A549 (cell line): Measurements from ENCODE around the gene SOX12. TPM values are rescaled to one million over a fixed set of nuclear protein-coding genes. Genes with fewer than 3 reads are reported as not detected.

ENCODE experiments used
- ATAC-seq, 2 experiments: fragments of 200-7000 bp in 1 of 2; fragments of >200 bp in 1 of 2; cut with Nextera tagmentation in 1 of 2; cut with Tn5 transposase in 1 of 2; 3 replicates each; pipeline versions ENCODE4 v1.8.0 to v1.9.1; 2018 to 2020; ENCODE audit warnings: mild to moderate bottlenecking in 1 of 2, moderate library complexity in 1 of 2
- CTCF ChIA-PET: fragments of 300-600 bp; sonication (Branson Sonifier 250); formaldehyde crosslinking; extraction: SDS; loops from one replicate; lab custom pipeline; 2021; ENCODE audit warnings: antibody characterized with exemption, inconsistent platforms; lab: Yijun Ruan, JAX
- POLR2A ChIA-PET: fragments of 350-600 bp; formaldehyde crosslinking; extraction: SDS; loops from one replicate; lab custom pipeline; 2021; ENCODE audit warnings: antibody characterized with exemption, inconsistent platforms; lab: Yijun Ruan, JAX
- DNase-seq, 2 experiments: peaks; one replicate each; pipeline versions ENCODE4 v3.0.0 to v3.0.0-alpha.2; 2011 to 2016; ENCODE audit warnings: low read depth in 1 of 2, low spot score in 1 of 2
- FAIRE-seq: peaks from 2 replicates; lab custom pipeline; 2011; peaks lifted over from hg19 to GRCh38; lab: Jason Lieb, UNC
- H3K27ac ChIP-seq, 2 experiments: fragments of >200 bp; sonication (Bioruptor Twin); formaldehyde crosslinking; 3 replicates each; pipeline ENCODE4 v1.5.1; 2016 to 2017
- H3K4me1 ChIP-seq: fragments of >200 bp; sonication (Bioruptor Twin); formaldehyde crosslinking; 3 replicates; pipeline ENCODE4 v1.6.1; 2016
- H3K4me2 ChIP-seq: fragments of >200 bp; sonication (Bioruptor Twin); formaldehyde crosslinking; 3 replicates; pipeline ENCODE4 v1.6.1; 2016
- H3K4me3 ChIP-seq: fragments of >200 bp; sonication (Bioruptor Twin); formaldehyde crosslinking; 3 replicates; pipeline ENCODE4 v1.5.1; 2016
- H3K9me3 ChIP-seq: fragments of >200 bp; sonication (Bioruptor Twin); formaldehyde crosslinking; 3 replicates; pipeline ENCODE4 v1.6.1; 2016
- CTCF ChIP-seq: fragments of >200 bp; sonication (Bioruptor Twin); formaldehyde crosslinking; IDR thresholded peaks from 3 replicates; pipeline ENCODE4 v1.5.1; 2016
- EHF ChIP-seq: fragments of 250-450 bp; sonication (Bioruptor Pico); IDR thresholded peaks from 2 replicates; pipeline ENCODE4 v1.5.0; 2020; ENCODE audit warnings: mild to moderate bottlenecking
- ELK1 ChIP-seq: fragments of 150-350 bp; IDR thresholded peaks from 2 replicates; pipeline ENCODE4 v1.6.1; 2014; ENCODE audit warnings: low read depth, mild to moderate bottlenecking, low read length
- FOXS1 ChIP-seq: fragments of 250-450 bp; sonication (Bioruptor Pico); IDR thresholded peaks from 2 replicates; pipeline ENCODE4 v1.5.0; 2020; ENCODE audit warnings: mild to moderate bottlenecking, moderate library complexity
- HEYL ChIP-seq: fragments of 250-450 bp; sonication (Bioruptor Pico); IDR thresholded peaks from 2 replicates; pipeline ENCODE4 v1.8.0; 2021; ENCODE audit warnings: mild to moderate bottlenecking, moderate library complexity
- HMGXB4 ChIP-seq: fragments of 250-450 bp; sonication (Bioruptor Pico); IDR thresholded peaks from 2 replicates; pipeline ENCODE4 v1.5.0; 2021; ENCODE audit warnings: mild to moderate bottlenecking, moderate library complexity, borderline replicate concordance
- JUNB ChIP-seq: fragments of >200 bp; sonication (Bioruptor Twin); formaldehyde crosslinking; IDR thresholded peaks from 2 replicates; pipeline ENCODE4 v1.6.1; 2016
- KDM5A ChIP-seq: fragments of 200-600 bp; sonication (generic); IDR thresholded peaks from 2 replicates; pipeline ENCODE4 v1.6.1; 2016; ENCODE audit warnings: antibody characterized with exemption, mild to moderate bottlenecking
- MAZ ChIP-seq: fragments of 150-350 bp; IDR thresholded peaks from 2 replicates; pipeline ENCODE4 v1.6.1; 2014; ENCODE audit warnings: antibody characterized with exemption, low read depth, low read length, borderline replicate concordance
- NPAS2 ChIP-seq: fragments of 250-450 bp; sonication (Bioruptor Pico); IDR thresholded peaks from 2 replicates; pipeline ENCODE4 v1.8.0; 2022; ENCODE audit warnings: mild to moderate bottlenecking, moderate library complexity, borderline replicate concordance
- RAD21 ChIP-seq, 2 experiments: fragments of >200 bp in 1 of 2; sonication (Bioruptor Twin) in 1 of 2; formaldehyde crosslinking in 1 of 2; IDR thresholded peaks in 1 of 2; conservative IDR thresholded peaks in 1 of 2; 2 replicates in 1 of 2; 3 replicates in 1 of 2; pipeline ENCODE4 v1.6.1; 2012 to 2018; ENCODE audit warnings: inconsistent platforms in 1 of 2
- RCOR1 ChIP-seq: fragments of 150-350 bp; IDR thresholded peaks from 2 replicates; pipeline ENCODE4 v1.6.1; 2014; ENCODE audit warnings: antibody characterized with exemption, low read length, low read depth
- RFX5 ChIP-seq: fragments of 450-650 bp; IDR thresholded peaks from 2 replicates; pipeline ENCODE4 v1.7.1; 2014; ENCODE audit warnings: antibody characterized with exemption, mild to moderate bottlenecking, moderate library complexity
- TFCP2L1 ChIP-seq: fragments of 250-450 bp; sonication (Bioruptor Pico); IDR thresholded peaks from 2 replicates; pipeline ENCODE4 v1.5.0; 2021; ENCODE audit warnings: mild to moderate bottlenecking
- TP53 ChIP-seq: fragments of 250-450 bp; sonication (Bioruptor Pico); IDR thresholded peaks from 2 replicates; pipeline ENCODE4 v1.5.0; 2021; ENCODE audit warnings: mild to moderate bottlenecking, moderate library complexity
- ZNF302 ChIP-seq: fragments of 250-450 bp; sonication (Bioruptor Pico); IDR thresholded peaks from 2 replicates; pipeline ENCODE4 v1.9.0; 2021; ENCODE audit warnings: inconsistent platforms, mild to moderate bottlenecking, moderate library complexity
- ZSCAN20 ChIP-seq: fragments of 250-450 bp; sonication (Bioruptor Pico); IDR thresholded peaks from 2 replicates; pipeline ENCODE4 v1.8.0; 2022; ENCODE audit warnings: mild to moderate bottlenecking, moderate library complexity
- WGBS: methylation state at CpG from one replicate; pipeline ENCODE4 v1.1.6; 2017; ENCODE audit errors: missing lambda C conversion rate; 5-methylcytosine and 5-hydroxymethylcytosine counted together
- polyA plus RNA-seq, 4 experiments: library from polyadenylated mRNA; depleted of rRNA in 3 of 4; stranded (reverse); fragments of >200 nt; fragmentation: RNase III in 1 of 4; extraction: RNeasy Plus Mini Kit Qiagen cat#74134 plus additional on column Dnase treatment in 1 of 4; gene quantifications; 2 replicates in 3 of 4; 3 replicates in 1 of 4; pipeline ENCODE4 v1.2.3, GENCODE V29; 2011 to 2017
- TF ChIP-seq, protein P1 (sequence below): fragments of 250-450 bp; sonication (Bioruptor Pico); IDR thresholded peaks from 2 replicates; pipeline ENCODE4 v1.5.0; 2020; ENCODE audit warnings: low read depth, mild to moderate bottlenecking, moderate library complexity

Gene SOX12
- polyA plus RNA-seq, 2 of the 4 experiments (the other 2 are of a cell fraction) = 7.0 to 29.2 TPM

DNA sequence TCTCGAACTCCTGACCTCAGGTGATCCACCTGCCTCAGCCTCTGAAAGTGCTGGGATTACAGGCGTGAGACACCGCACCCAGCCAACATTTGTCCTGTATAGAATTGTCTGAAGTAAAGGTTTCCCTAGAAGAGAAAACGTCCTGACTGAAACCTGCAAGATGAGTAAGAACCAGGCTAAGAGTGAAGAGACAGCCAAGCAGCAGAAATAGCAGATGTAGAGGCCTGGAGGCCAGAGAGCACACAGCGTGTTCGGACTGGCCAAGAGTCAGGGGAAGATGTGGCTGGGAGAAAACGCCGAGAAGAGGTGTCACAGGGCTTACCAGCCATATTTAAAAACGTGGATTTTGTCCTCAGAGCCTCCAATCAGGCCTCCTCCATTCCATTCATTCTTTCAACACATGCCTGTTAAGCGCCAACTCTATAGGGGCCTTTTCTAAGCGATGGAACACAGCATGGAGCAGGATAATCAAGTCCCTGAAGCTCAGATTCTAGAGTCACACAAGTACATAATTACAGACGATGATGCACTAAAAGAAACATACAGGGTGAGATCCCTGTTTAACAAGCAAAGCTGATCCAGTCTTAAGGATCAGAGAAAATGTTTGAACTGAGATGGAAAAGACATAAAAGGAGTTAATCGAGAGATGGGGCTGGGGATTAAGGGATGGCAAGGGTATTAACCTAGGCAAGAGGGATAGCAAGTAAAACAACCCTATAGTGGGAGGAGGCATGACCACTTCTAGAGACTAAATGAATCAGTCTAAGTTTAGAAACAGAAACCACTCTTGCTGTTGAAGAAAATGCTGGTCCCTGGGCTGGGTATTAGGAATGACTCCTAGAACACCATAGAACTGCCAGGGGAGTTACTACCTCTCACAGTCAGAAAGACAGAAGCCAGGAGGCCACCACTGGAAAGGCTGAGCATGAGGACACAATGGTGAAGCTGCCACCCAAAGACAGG is 23.2 kb upstream of the SOX12 start:
- Histone ChIP-seq H3K9me3 (no peaks in the 10 kb centered on the region), H3K4me3 (no peak overlapping the region), H3K4me2 (no peak overlapping the region), H3K4me1 (peaks cover 28% of the 10 kb centered on the region), H3K27ac (no peak overlapping the region)
- no peak for DNase-seq
- ATAC-seq = no peak
- 90% methylated on average over 13 of the region's 13 CpGs for WGBS
- no peak for FAIRE-seq
- TF ChIP-seq RCOR1 = no peak
- no peak for TF ChIP-seq TFCP2L1 (CRISPR knock-in tag)
- no peak for TF ChIP-seq ZSCAN20 (CRISPR knock-in tag)
- no peak for TF ChIP-seq RAD21 (conservative IDR thresholded peaks at IDR 0.05 in 1 of 2, IDR thresholded peaks at IDR 0.05 in 1 of 2)
- TF ChIP-seq KDM5A = no peak
- no peak for TF ChIP-seq HMGXB4 (CRISPR knock-in tag)
- TF ChIP-seq NPAS2 (CRISPR knock-in tag) = no peak
- TF ChIP-seq MAZ = no peak
- TF ChIP-seq CTCF = no peak
- POLR2A ChIA-PET = interaction anchor here (1.2 kb wide), 1 partner anchor 23 kb away, joined by 3 read pairs; the partner anchor contains the start of gene SOX12
- CTCF ChIA-PET = interaction anchor here (1.5 to 11.0 kb wide), 2 partner anchors 29 to 129 kb away, joined by 5 to 111 read pairs; no protein-coding TSS in a partner anchor

- FAIRE-seq (no peak), ATAC-seq (no peak), DNase-seq (no peak)
- Histone ChIP-seq H3K4me3 (no peak overlapping the region), H3K9me3 (no peaks in the 10 kb centered on the region), H3K4me2 (no peak overlapping the region), H3K4me1 (peaks cover 7% of the 10 kb centered on the region), H3K27ac (no peak overlapping the region)
- 64% methylated on average over 11 of the region's 11 CpGs for WGBS
- CTCF ChIA-PET = interaction anchor here (0.7 to 11.0 kb wide), 3 partner anchors 16 to 25 kb away, joined by 3 to 111 read pairs (median 3); no protein-coding TSS in a partner anchor
- POLR2A ChIA-PET = interaction anchor here (0.7 to 0.9 kb wide), 3 partner anchors 9 to 18 kb away, joined by 3 to 6 read pairs (median 3); no protein-coding TSS in a partner anchor
- TF ChIP-seq ELK1 = no peak
- no peak for TF ChIP-seq EHF
- no peak for TF ChIP-seq RFX5
Observed at GRCh38 chr20:305745-306144, 19.6 kb upstream of the SOX12 start.

- no peak; a peak in 1 of 6 replicates for ATAC-seq
- CTCF ChIA-PET = interaction anchor here (1.0 to 2.5 kb wide), 7 partner anchors 8 to 46 kb away, joined by 3 to 9 read pairs (median 4); no protein-coding TSS in a partner anchor
- TF ChIP-seq, protein P1, sequence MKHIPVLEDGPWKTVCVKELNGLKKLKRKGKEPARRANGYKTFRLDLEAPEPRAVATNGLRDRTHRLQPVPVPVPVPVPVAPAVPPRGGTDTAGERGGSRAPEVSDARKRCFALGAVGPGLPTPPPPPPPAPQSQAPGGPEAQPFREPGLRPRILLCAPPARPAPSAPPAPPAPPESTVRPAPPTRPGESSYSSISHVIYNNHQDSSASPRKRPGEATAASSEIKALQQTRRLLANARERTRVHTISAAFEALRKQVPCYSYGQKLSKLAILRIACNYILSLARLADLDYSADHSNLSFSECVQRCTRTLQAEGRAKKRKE (CRISPR knock-in tag) = no peak
- TF ChIP-seq TP53 (CRISPR knock-in tag) = no peak
- TF ChIP-seq RCOR1 = no peak
- TF ChIP-seq JUNB = no peak
- TF ChIP-seq FOXS1 (CRISPR knock-in tag) = no peak
- no peak for TF ChIP-seq HMGXB4 (CRISPR knock-in tag)
- no peak for TF ChIP-seq HEYL (CRISPR knock-in tag)
- TF ChIP-seq ZNF302 (CRISPR knock-in tag) = no peak
- no peak for TF ChIP-seq CTCF
Observed at GRCh38 chr20:308427-309038, 16.8 kb upstream of the SOX12 start.

More at GRCh38 chr20:308427-309038, 16.8 kb upstream of the SOX12 start:
- Histone ChIP-seq H3K4me1 (no peaks in the 10 kb centered on the region), H3K4me3 (no peak overlapping the region), H3K9me3 (no peaks in the 10 kb centered on the region), H3K4me2 (no peak overlapping the region), H3K27ac (no peak overlapping the region)
- no peak for FAIRE-seq
- no peak for DNase-seq
- POLR2A ChIA-PET = no interaction called here
- 65% methylated on average over 7 of the region's 7 CpGs for WGBS
